WERI-Rb-1 (cell line): ENCODE measurements around the gene PHKB.

Experiments
- DNase-seq: peaks from one replicate; pipeline ENCODE4 v3.0.0-alpha.2; 2020
- H3K27ac ChIP-seq: fragments of 250-450 bp; sonication (Bioruptor Pico); 2 replicates; pipeline ENCODE4 v1.5.1; 2020; ENCODE audit warnings: mild to moderate bottlenecking, moderate library complexity
- H3K27me3 ChIP-seq: fragments of 250-450 bp; sonication (Bioruptor Pico); 2 replicates; pipeline ENCODE4 v1.5.1; 2021; ENCODE audit warnings: mild to moderate bottlenecking, low read depth, moderate library complexity; ENCODE audit not compliant: insufficient read depth, severe bottlenecking
- H3K36me3 ChIP-seq: fragments of 250-450 bp; sonication (Bioruptor Pico); 2 replicates; pipeline ENCODE4 v1.5.1; 2020; ENCODE audit warnings: mild to moderate bottlenecking, moderate library complexity
- H3K4me3 ChIP-seq: 2 replicates; pipeline ENCODE4 v1.5.1; 2011; ENCODE audit warnings: low read depth, mild to moderate bottlenecking, control low read depth, low read length
- H3K9me3 ChIP-seq: fragments of 250-450 bp; sonication (Bioruptor Pico); 2 replicates; pipeline ENCODE4 v1.5.1; 2021; ENCODE audit warnings: mild to moderate bottlenecking, moderate library complexity; ENCODE audit not compliant: severe bottlenecking
- TF ChIP-seq, protein P1 (sequence below): IDR thresholded peaks from 2 replicates; pipeline ENCODE4 v1.5.1; 2011; ENCODE audit warnings: low read depth, mild to moderate bottlenecking, control low read depth, inconsistent platforms, low read length

PHKB gene

DNA sequence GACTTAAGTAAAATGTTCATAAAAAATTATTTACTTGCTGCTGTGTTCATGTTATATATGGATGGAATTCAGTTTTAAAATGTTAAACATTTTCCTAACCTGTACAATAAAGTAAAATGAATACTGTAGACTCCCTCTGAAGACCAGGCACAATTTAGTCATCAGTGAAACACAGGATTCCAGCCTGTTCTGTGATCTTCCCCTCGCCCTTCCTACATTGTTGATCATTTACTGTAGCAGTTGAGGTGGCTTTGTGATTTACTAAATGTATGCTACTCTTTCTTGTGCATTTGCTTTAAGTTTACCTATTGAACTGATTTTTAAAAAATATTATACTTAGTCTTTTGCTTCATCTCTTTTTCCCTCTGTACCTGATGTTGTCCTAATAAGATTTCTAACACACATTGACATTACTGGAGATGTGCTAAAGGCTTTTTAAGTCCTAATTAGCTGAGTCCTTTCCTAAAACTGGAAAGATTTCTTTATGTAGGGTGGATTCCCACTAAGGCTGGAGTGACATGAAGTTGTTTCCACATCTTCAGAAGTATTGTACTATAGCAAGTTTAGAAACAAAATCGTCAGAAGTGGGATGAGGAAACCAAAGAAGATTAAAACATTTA is 38.1 kb downstream of the PHKB start:
- Histone ChIP-seq H3K27ac (no peak overlapping the region), H3K9me3 (no peaks in the 10 kb centered on the region), H3K27me3 (no peaks in the 10 kb centered on the region), H3K4me3 (no peak overlapping the region), H3K36me3 (peaks cover 8% of the 10 kb centered on the region)
- DNase-seq: no peak
- TF ChIP-seq, protein P1, sequence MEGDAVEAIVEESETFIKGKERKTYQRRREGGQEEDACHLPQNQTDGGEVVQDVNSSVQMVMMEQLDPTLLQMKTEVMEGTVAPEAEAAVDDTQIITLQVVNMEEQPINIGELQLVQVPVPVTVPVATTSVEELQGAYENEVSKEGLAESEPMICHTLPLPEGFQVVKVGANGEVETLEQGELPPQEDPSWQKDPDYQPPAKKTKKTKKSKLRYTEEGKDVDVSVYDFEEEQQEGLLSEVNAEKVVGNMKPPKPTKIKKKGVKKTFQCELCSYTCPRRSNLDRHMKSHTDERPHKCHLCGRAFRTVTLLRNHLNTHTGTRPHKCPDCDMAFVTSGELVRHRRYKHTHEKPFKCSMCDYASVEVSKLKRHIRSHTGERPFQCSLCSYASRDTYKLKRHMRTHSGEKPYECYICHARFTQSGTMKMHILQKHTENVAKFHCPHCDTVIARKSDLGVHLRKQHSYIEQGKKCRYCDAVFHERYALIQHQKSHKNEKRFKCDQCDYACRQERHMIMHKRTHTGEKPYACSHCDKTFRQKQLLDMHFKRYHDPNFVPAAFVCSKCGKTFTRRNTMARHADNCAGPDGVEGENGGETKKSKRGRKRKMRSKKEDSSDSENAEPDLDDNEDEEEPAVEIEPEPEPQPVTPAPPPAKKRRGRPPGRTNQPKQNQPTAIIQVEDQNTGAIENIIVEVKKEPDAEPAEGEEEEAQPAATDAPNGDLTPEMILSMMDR: no peak

DNA sequence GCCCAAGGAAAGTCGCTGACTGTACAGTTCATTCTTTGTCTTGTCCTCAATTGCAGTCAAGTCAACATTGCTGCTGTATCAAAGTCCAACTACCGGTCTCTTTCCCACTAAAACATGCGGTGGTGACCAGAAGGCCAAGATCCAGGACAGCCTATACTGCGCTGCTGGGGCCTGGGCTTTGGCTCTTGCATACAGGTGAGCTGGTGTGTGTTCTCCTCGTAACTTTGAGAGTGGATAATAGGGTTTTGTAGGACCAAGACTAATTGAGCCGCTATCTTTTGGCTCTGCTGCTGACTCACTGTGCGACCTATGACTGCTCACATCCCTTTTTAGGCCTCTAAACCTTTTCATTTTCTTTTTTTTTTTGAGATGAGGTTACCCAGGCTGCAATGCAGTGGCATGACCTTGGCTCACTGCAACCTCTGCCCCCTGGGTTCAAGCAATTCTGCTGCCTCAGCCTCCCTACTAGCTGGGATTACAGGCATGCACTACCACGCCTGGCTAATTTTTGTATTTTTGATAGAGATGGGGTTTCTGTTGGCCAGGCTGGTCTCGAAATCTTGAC is 38.7 kb downstream of the PHKB start:
- H3K27me3 ChIP-seq: no peaks in the 10 kb centered on the region
- H3K36me3 ChIP-seq: peaks cover 10% of the 10 kb centered on the region
- TF ChIP-seq, protein P1: no peak
- no peaks in the 10 kb centered on the region for H3K9me3 ChIP-seq
- no peak overlapping the region for H3K4me3 ChIP-seq
- H3K27ac ChIP-seq: no peak overlapping the region
- no peak for DNase-seq

DNA sequence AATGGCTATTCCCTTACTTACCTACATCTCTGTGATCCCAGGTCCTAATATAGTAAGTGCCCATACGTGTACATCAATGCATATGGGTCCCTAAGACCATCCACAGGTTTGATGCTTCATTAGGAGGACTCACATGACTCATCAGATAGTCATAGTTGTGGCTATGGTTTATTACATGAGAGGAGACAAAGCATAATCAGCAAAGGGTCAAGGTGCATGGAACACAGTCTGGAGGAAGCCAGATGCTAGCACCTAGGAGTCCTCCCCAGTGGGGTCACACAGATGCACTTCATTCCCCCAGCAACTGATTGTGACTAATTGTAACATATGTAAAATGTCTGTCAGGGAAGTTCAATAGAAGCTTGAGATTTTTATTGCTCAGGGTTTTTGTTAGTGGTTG is 42.8 kb downstream of the PHKB start:
- no peak for DNase-seq
- H3K27me3 ChIP-seq: no peaks in the 10 kb centered on the region
- peaks cover 10% of the 10 kb centered on the region for H3K36me3 ChIP-seq
- H3K9me3 ChIP-seq: no peaks in the 10 kb centered on the region
- no peak overlapping the region for H3K27ac ChIP-seq
- H3K4me3 ChIP-seq: no peak overlapping the region
- TF ChIP-seq, protein P1: no peak

DNA sequence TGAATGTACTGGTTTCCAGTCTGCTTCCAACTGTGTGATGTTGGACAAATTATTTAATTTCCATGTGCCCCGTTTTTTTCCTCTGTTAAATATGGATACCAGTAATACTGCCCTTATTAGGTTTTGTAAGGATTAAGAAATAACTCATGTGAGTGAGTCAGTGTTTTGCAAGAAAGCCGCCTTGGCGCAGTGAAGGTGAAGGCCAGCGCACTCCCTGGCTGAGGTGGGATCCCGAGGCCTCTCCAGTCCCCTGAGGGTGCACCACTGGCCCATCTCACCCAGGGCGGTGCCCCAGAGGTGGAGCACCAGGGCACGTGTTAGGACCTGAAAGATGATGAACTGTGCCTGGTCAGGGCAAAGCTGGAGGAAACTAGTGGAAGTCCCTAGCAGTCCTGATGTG is 43.5 kb downstream of the PHKB start:
- Histone ChIP-seq H3K4me3 (no peak overlapping the region), H3K27ac (no peak overlapping the region), H3K36me3 (peaks cover 6% of the 10 kb centered on the region; the same call in 1 of the 2 replicates), H3K9me3 (no peaks in the 10 kb centered on the region), H3K27me3 (no peaks in the 10 kb centered on the region)
- TF ChIP-seq, protein P1: no peak
- DNase-seq: no peak

DNA sequence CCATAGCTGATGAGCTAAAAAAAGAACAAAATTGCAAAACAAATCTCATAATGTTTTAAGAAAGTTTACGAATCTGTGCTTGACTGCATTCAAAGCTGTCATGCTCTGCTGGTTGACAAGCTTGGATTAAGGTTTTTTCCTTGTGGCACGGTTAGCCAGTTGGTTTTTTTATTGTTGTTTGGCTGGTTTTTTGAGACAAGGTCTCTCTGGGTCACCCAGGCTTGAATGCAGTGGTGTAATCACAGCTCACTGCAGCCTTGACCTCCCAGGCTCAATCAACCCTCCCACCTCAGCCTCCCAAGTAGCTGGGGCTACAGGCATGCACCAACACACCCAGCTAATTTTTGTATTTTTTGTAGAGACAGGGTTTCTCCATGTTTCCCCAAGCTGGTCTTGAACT is 45.7 kb downstream of the PHKB start:
- no peak overlapping the region for H3K27ac ChIP-seq
- no peak overlapping the region for H3K4me3 ChIP-seq
- H3K36me3 ChIP-seq: peaks cover 10% of the 10 kb centered on the region; the same call in 1 of the 2 replicates
- H3K9me3 ChIP-seq: no peaks in the 10 kb centered on the region
- no peaks in the 10 kb centered on the region for H3K27me3 ChIP-seq
- no peak for DNase-seq
- TF ChIP-seq, protein P1: no peak

DNA sequence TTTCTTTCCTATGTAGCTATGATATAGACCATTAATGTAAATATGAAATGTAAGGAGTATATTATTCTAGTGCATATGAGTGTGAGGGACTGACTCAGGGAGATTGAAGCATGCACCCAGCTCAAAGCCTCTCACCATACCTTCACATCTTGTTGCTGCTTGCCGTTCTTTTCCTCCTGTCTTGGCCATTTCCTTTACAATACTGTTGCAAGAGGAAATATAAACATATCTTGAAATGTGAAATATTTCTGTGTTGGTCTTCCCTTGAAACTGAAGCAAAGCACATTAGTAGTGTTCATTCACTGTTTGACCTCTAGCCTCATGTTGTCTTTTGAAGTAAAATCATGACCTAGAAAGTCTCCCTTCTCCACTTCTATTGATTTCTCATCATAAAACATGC is 46.6 kb downstream of the PHKB start:
- no peaks in the 10 kb centered on the region for H3K9me3 ChIP-seq
- no peak overlapping the region for H3K4me3 ChIP-seq
- no peaks in the 10 kb centered on the region for H3K27me3 ChIP-seq
- no peak overlapping the region for H3K27ac ChIP-seq
- DNase-seq: no peak
- TF ChIP-seq, protein P1: no peak
- H3K36me3 ChIP-seq: peaks cover 11% of the 10 kb centered on the region
